SW 1271 (cell line): Measurements from ENCODE around the gene ST3GAL3.

Source experiments
- DNase-seq, 2 experiments: peaks; one replicate each; lab custom pipeline; 2025; lab: John Stamatoyannopoulos, UW

Gene ST3GAL3

GRCh38 chr1:43850591-43851233 lies 143.4 kb downstream of the ST3GAL3 start:
- DNase-seq, result no peak

GRCh38 chr1:43851561-43852338 lies 144.4 kb downstream of the ST3GAL3 start:
- no peak for DNase-seq

- DNase-seq, result no peak
Measured at GRCh38 chr1:43853161-43853921, 146.0 kb downstream of the ST3GAL3 start.

GRCh38 chr1:43854473-43854872 lies 147.1 kb downstream of the ST3GAL3 start:
- no peak for DNase-seq

- DNase-seq, result no peak
Measured at GRCh38 chr1:43856188-43856587, 148.9 kb downstream of the ST3GAL3 start.

GRCh38 chr1:43857163-43857562 lies 149.8 kb downstream of the ST3GAL3 start:
- no peak for DNase-seq

- DNase-seq, result no peak
Measured at GRCh38 chr1:43858324-43858723, 151.0 kb downstream of the ST3GAL3 start.

GRCh38 chr1:43861337-43861736 lies 154.0 kb downstream of the ST3GAL3 start:
- DNase-seq, result no peak

- DNase-seq, result no peak
Measured at GRCh38 chr1:43861988-43862735, 154.8 kb downstream of the ST3GAL3 start.

GRCh38 chr1:43864111-43865045 lies 157.0 kb downstream of the ST3GAL3 start:
- no peak for DNase-seq

GRCh38 chr1:43866201-43866600 lies 158.9 kb downstream of the ST3GAL3 start:
- DNase-seq, result no peak

- no peak for DNase-seq
Measured at GRCh38 chr1:43867976-43868740, 160.8 kb downstream of the ST3GAL3 start.

- no peak for DNase-seq
Measured at GRCh38 chr1:43868741-43869067, 161.4 kb downstream of the ST3GAL3 start.

GRCh38 chr1:43870306-43870705 lies 163.0 kb downstream of the ST3GAL3 start:
- no peak for DNase-seq

- DNase-seq, result no peak
Measured at GRCh38 chr1:43871181-43871910, 164.0 kb downstream of the ST3GAL3 start.

- no peak for DNase-seq
Measured at GRCh38 chr1:43872280-43872679, 164.9 kb downstream of the ST3GAL3 start.

- no peak for DNase-seq
Measured at GRCh38 chr1:43873851-43874250, 166.5 kb downstream of the ST3GAL3 start.

- no peak for DNase-seq
Measured at GRCh38 chr1:43874716-43875115, 167.4 kb downstream of the ST3GAL3 start.

- no peak for DNase-seq
Measured at GRCh38 chr1:43875331-43875730, 168.0 kb downstream of the ST3GAL3 start.

GRCh38 chr1:43877101-43877500 lies 169.8 kb downstream of the ST3GAL3 start:
- no peak for DNase-seq
